Natural killer cell treated with Interleukin-12 subunit alpha and Interleukin-12 subunit beta and Interleukin-15 and Interleukin-18, amount 100 ng/mL, for 72 hours (primary cell): ENCODE data around the gene TP63. TPM values are rescaled to one million over a fixed set of nuclear protein-coding genes. Genes with fewer than 3 reads are reported as not detected.
A peak's percentile ranks its signal among the peaks of the same experiment; 100 is the strongest.
"Not testable (repeated sequence)": the region's sequence is repeated elsewhere in the genome, so short reads cannot be mapped to it uniquely, and the experiment has no call there.

Experiments
- ATAC-seq, 2 donors: fragments of 150-1000 bp; cut with Tn5 transposase in 1 of 2; sonication (Bioruptor Pico), chemical (Tn5 transposase) in 1 of 2; 2 replicates each; pipeline ENCODE4 v1.10.0; 2021
- DNase-seq: peaks from one replicate; pipeline ENCODE4 v3.0.0; 2022; ENCODE audit warnings: low spot score
- H3K27ac Mint-ChIP-seq, 2 donors: 1 replicate in 1 of 2; 2 replicates in 1 of 2; pipeline ENCODE4 v1.8.0; 2022; ENCODE audit warnings: mixed read lengths in 2 of 2, mild to moderate bottlenecking in 1 of 2, moderate library complexity in 1 of 2
- H3K27me3 Mint-ChIP-seq, 2 donors: 1 replicate in 1 of 2; 2 replicates in 1 of 2; pipeline ENCODE4 v1.8.0; 2022; ENCODE audit warnings: mixed read lengths in 2 of 2
- H3K36me3 Mint-ChIP-seq: one replicate; pipeline ENCODE4 v1.8.0; 2022; ENCODE audit warnings: mixed read lengths
- H3K4me1 Mint-ChIP-seq, 2 donors: 1 replicate in 1 of 2; 2 replicates in 1 of 2; pipeline ENCODE4 v1.8.0; 2022; ENCODE audit warnings: low read depth in 2 of 2, mixed read lengths in 2 of 2, mild to moderate bottlenecking in 1 of 2
- H3K4me3 Mint-ChIP-seq: one replicate; pipeline ENCODE4 v1.8.0; 2022; ENCODE audit warnings: mixed read lengths
- H3K9me3 Mint-ChIP-seq: 2 replicates; pipeline ENCODE4 v1.8.0; 2022; ENCODE audit warnings: mixed read lengths
- total RNA-seq, 2 donors: library from RNA; stranded (reverse); gene quantifications; one replicate each; pipeline ENCODE4 v1.2.3, GENCODE V29; 2022

The TP63 gene
- total RNA-seq, 2 donors from 2014 or later = not detected

GRCh38 chr3:189605717-189606116 is 25.5 kb upstream of the TP63 start:
- peaks cover 6% of the 10 kb centered on the region for H3K9me3 Mint-ChIP-seq
- no peak overlapping the region for H3K4me3 Mint-ChIP-seq
- ATAC-seq (no peak), DNase-seq (no peak)
- no peak overlapping the region for H3K27ac Mint-ChIP-seq
- no peaks in the 10 kb centered on the region for H3K4me1 Mint-ChIP-seq
- H3K36me3 Mint-ChIP-seq = no peaks in the 10 kb centered on the region
- no peaks in the 10 kb centered on the region for H3K27me3 Mint-ChIP-seq

GRCh38 chr3:189606774-189607173 is 24.4 kb upstream of the TP63 start:
- DNase-seq (no peak), ATAC-seq (no peak)
- H3K4me1 Mint-ChIP-seq = no peaks in the 10 kb centered on the region
- H3K4me3 Mint-ChIP-seq = no peak overlapping the region
- H3K9me3 Mint-ChIP-seq = peaks cover 8% of the 10 kb centered on the region
- H3K36me3 Mint-ChIP-seq = no peaks in the 10 kb centered on the region
- H3K27ac Mint-ChIP-seq = no peak overlapping the region
- no peaks in the 10 kb centered on the region for H3K27me3 Mint-ChIP-seq

- DNase-seq, H3K36me3 Mint-ChIP-seq, ATAC-seq, H3K4me3 Mint-ChIP-seq, H3K27me3 Mint-ChIP-seq, H3K27ac Mint-ChIP-seq, H3K4me1 Mint-ChIP-seq: not testable (repeated sequence)
- peaks cover 16% of the 10 kb centered on the region for H3K9me3 Mint-ChIP-seq
Measured at GRCh38 chr3:189612641-189613040, 18.5 kb upstream of the TP63 start.

- Mint-ChIP-seq H3K36me3 (no peaks in the 10 kb centered on the region), H3K4me1 (no peaks in the 10 kb centered on the region), H3K9me3 (peaks cover 16% of the 10 kb centered on the region), H3K27me3 (no peaks in the 10 kb centered on the region), H3K27ac (no peak overlapping the region), H3K4me3 (no peak overlapping the region)
- DNase-seq (no peak), ATAC-seq (no peak)
Measured at GRCh38 chr3:189613122-189613521, 18.1 kb upstream of the TP63 start.

GRCh38 chr3:189621948-189622603 is 9.1 kb upstream of the TP63 start:
- H3K27ac Mint-ChIP-seq = no peak overlapping the region

GRCh38 chr3:189622629-189623028 is 8.6 kb upstream of the TP63 start:
- ATAC-seq = no peak
- Mint-ChIP-seq H3K4me1 (no peaks in the 10 kb centered on the region), H3K27ac (no peak overlapping the region), H3K4me3 (no peak overlapping the region), H3K36me3 (no peaks in the 10 kb centered on the region), H3K9me3 (peaks cover 6% of the 10 kb centered on the region), H3K27me3 (no peaks in the 10 kb centered on the region)
- no peak for DNase-seq

More at GRCh38 chr3:189621948-189622603, 9.1 kb upstream of the TP63 start:
- ATAC-seq (peak in 1 of 2 donors; percentile 48), DNase-seq (no peak)
- Mint-ChIP-seq H3K36me3 (no peaks in the 10 kb centered on the region), H3K27me3 (no peaks in the 10 kb centered on the region), H3K9me3 (peaks cover 6% of the 10 kb centered on the region), H3K4me3 (no peak overlapping the region), H3K4me1 (no peaks in the 10 kb centered on the region)

- ATAC-seq (peak in 1 of 2 donors; percentile 48), DNase-seq (no peak)
- Mint-ChIP-seq H3K27ac (no peak overlapping the region), H3K9me3 (peaks cover 3% of the 10 kb centered on the region), H3K27me3 (no peaks in the 10 kb centered on the region), H3K36me3 (no peaks in the 10 kb centered on the region), H3K4me3 (no peak overlapping the region), H3K4me1 (no peaks in the 10 kb centered on the region)
Measured at GRCh38 chr3:189624130-189624529, 7.1 kb upstream of the TP63 start.

- Mint-ChIP-seq H3K27ac (no peak overlapping the region), H3K27me3 (no peaks in the 10 kb centered on the region), H3K4me3 (no peak overlapping the region), H3K4me1 (peaks cover 0 to under 1% of the 10 kb centered on the region in 2 donors), H3K9me3 (no peaks in the 10 kb centered on the region), H3K36me3 (no peaks in the 10 kb centered on the region)
- ATAC-seq (no peak), DNase-seq (no peak)
Measured at GRCh38 chr3:189625071-189625470, 6.1 kb upstream of the TP63 start.

- Mint-ChIP-seq H3K27me3 (no peaks in the 10 kb centered on the region), H3K36me3 (no peaks in the 10 kb centered on the region), H3K27ac (no peak overlapping the region), H3K4me1 (peaks cover 0 to 6% of the 10 kb centered on the region in 2 donors), H3K4me3 (no peak overlapping the region), H3K9me3 (no peaks in the 10 kb centered on the region)
- no peak for ATAC-seq
- DNase-seq = no peak
Measured at GRCh38 chr3:189625572-189625971, 5.6 kb upstream of the TP63 start.

GRCh38 chr3:189626286-189626685 is 4.9 kb upstream of the TP63 start:
- peaks cover 0 to 11% of the 10 kb centered on the region in 2 donors for H3K4me1 Mint-ChIP-seq
- H3K27ac Mint-ChIP-seq = no peak overlapping the region
- no peaks in the 10 kb centered on the region for H3K27me3 Mint-ChIP-seq
- H3K4me3 Mint-ChIP-seq = no peak overlapping the region
- no peak for ATAC-seq
- DNase-seq = no peak
- H3K36me3 Mint-ChIP-seq = no peaks in the 10 kb centered on the region
- H3K9me3 Mint-ChIP-seq = no peaks in the 10 kb centered on the region

GRCh38 chr3:189629803-189630455 is 1.3 kb upstream of the TP63 start:
- Mint-ChIP-seq H3K4me3 (peak overlapping the region; percentile 12), H3K4me1 (peaks cover 0 to 11% of the 10 kb centered on the region in 2 donors), H3K27me3 (no peaks in the 10 kb centered on the region), H3K36me3 (no peaks in the 10 kb centered on the region), H3K27ac (no peak overlapping the region), H3K9me3 (no peaks in the 10 kb centered on the region)
- no peak for DNase-seq
- no peak for ATAC-seq

GRCh38 chr3:189630767-189631372 is 319 bp upstream of the TP63 start:
- Mint-ChIP-seq H3K27ac (no peak overlapping the region), H3K9me3 (no peaks in the 10 kb centered on the region), H3K4me1 (peaks cover 0 to 11% of the 10 kb centered on the region in 2 donors), H3K36me3 (no peaks in the 10 kb centered on the region), H3K27me3 (no peaks in the 10 kb centered on the region), H3K4me3 (peak overlapping the region; percentile 64)
- no peak for DNase-seq
- no peak for ATAC-seq

- no peaks in the 10 kb centered on the region for H3K36me3 Mint-ChIP-seq
- ATAC-seq (no peak), DNase-seq (no peak)
- H3K27ac Mint-ChIP-seq = no peak overlapping the region
- H3K27me3 Mint-ChIP-seq = no peaks in the 10 kb centered on the region
- no peaks in the 10 kb centered on the region for H3K9me3 Mint-ChIP-seq
- peaks cover 0 to 11% of the 10 kb centered on the region in 2 donors for H3K4me1 Mint-ChIP-seq
- H3K4me3 Mint-ChIP-seq = no peak overlapping the region
Measured at GRCh38 chr3:189631409-189631808, 220 bp downstream of the TP63 start.

- Mint-ChIP-seq H3K36me3 (no peaks in the 10 kb centered on the region), H3K9me3 (no peaks in the 10 kb centered on the region), H3K4me3 (no peak overlapping the region), H3K27ac (no peak overlapping the region), H3K27me3 (no peaks in the 10 kb centered on the region), H3K4me1 (peaks cover 0 to 11% of the 10 kb centered on the region in 2 donors)
- ATAC-seq (no peak), DNase-seq (no peak)
Measured at GRCh38 chr3:189632242-189632641, 1.1 kb downstream of the TP63 start.
